GM18498 (cell line): Measurements from ENCODE around the gene ACCS.

ENCODE experiments used
- ATAC-seq: cut with Tn5 transposase; IDR thresholded peaks from one replicate; pipeline ENCODE4 v1.9.1; 2021; ENCODE audit warnings: mild to moderate bottlenecking, moderate library complexity; ENCODE audit not compliant: unreplicated experiment

The ACCS gene

DNA sequence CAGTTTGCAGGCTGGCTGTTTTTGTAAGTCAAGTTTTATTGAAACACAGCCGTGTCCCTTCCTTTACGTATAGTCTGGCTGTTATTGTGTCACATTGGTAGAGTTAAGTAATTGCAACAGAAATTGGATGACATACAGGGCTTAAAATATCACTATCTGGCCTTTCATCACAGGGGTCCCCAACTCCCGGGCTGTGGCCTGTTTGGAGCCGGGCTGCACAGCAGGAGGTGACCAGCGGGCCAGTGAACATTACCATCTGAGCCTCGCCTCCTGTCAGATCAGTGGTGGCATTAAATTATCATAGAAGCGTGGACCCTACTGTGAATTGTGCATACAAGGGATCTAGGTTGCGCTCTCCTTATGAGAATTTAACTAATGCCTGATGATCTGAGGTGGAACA is 61.1 kb downstream of the ACCS start:
- ATAC-seq, result no peak

DNA sequence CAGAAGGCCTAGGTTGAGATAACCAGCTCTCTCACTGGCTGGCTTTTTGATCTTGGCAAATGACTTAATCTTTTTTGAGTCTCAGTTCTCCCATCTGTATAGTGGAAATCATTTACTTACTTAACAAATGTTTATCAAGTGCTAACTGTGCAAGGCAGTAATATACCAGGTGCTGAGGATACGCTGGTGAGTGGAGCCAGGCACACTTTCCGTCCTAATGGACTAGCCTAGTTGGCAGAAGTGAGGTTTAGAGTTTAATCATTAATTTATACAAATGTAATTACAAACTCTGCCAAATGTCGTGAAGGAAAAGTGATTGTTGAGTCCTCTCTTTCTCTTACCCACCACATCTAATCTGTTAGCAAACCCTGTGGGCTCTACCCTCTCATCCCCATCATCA is 62.7 kb downstream of the ACCS start:
- no peak for ATAC-seq

DNA sequence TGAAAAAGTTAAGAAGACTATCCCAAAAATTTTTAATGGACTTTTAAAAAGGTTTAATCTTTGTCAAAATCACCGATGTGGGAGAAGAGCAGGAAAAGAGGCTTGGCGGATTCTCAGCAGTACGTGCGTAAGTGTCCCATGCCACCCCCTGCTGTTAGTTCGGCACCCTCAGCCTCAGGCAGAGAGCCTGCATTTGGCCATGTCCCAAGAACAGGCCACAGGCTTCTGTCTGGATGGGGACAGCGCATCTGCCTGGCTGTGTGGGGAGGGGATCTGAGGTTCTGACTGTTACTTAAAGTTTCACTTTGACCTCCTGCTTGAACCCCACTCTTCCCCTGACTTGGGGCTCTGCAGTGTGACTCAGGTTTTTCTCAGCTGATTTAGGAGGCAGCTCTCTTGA is 64.7 kb downstream of the ACCS start:
- no peak for ATAC-seq

DNA sequence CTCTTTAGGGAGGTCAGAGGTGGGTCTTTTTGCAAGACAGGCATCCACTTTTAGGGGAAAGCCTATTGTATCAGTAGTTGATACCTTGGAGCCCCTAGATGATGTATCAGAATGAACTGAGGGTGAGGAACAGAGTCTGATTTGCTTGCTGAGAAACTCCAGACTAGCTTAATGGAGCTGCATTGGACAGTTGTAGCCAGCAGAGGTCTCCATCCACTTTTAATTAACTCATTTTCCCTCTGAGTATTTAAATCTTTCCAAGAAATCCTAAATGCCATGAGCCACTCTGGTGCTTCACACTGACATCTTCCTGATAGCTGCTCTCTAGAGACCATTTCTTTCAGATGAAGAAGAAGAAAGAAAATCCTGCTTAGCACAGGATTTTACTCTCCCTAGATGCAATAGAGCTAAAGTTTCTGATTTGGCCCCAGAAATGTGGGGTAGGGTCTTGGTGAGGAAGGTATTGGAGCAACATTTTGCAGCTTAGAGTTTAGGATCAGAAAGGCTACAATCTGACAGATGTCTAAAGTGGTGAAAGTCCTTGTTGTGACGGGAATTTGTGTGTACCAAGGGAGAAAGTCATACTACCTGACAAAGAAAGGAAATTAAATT is 67.4 kb downstream of the ACCS start:
- no peak for ATAC-seq
